ENCODE results near the gene FUZ.
A peak's percentile ranks its signal among the peaks of the same experiment; 100 is the strongest.

Gene FUZ

GRCh38 chr19:49775742-49776370, 37.2 kb downstream of the FUZ start:
- no peak for DNase-seq

- no peak for DNase-seq
Observed at GRCh38 chr19:49774969-49775368, 38.1 kb downstream of the FUZ start.

- DNase-seq, result no peak
Observed at GRCh38 chr19:49773663-49774350, 39.3 kb downstream of the FUZ start.

GRCh38 chr19:49772850-49773432, 40.2 kb downstream of the FUZ start:
- DNase-seq, result no peak

GRCh38 chr19:49771674-49772139, 41.4 kb downstream of the FUZ start:
- DNase-seq, result no peak

- DNase-seq, result no peak
Observed at GRCh38 chr19:49770529-49770928, 42.6 kb downstream of the FUZ start.

- DNase-seq, result no peak
Observed at GRCh38 chr19:49767967-49768581, 45.0 kb downstream of the FUZ start.

- DNase-seq, result no peak
Observed at GRCh38 chr19:49767381-49767780, 45.7 kb downstream of the FUZ start.

GRCh38 chr19:49766930-49767299, 46.2 kb downstream of the FUZ start, which contains the start of gene AP2A1:
TSS of gene AP2A1 (plus strand) at chr19:49767001. CDS start at chr19:49767134, 133 bp downstream.
- DNase-seq, result no peak

GRCh38 chr19:49766007-49766929, 46.8 kb downstream of the FUZ start:
- peak; percentile 100 for DNase-seq

- no peak for DNase-seq
Observed at GRCh38 chr19:49764341-49764740, 48.8 kb downstream of the FUZ start.

GRCh38 chr19:49763230-49763629, 49.9 kb downstream of the FUZ start, which contains the start of gene TSKS:
TSS of gene TSKS (minus strand) at chr19:49763306. CDS start at chr19:49763247, 59 bp downstream.
- DNase-seq, result no peak

GRCh38 chr19:49761625-49762311, 51.3 kb downstream of the FUZ start:
- DNase-seq, result no peak

GRCh38 chr19:49761249-49761624, 51.9 kb downstream of the FUZ start:
- DNase-seq, result no peak

GRCh38 chr19:49758292-49758691, 54.8 kb downstream of the FUZ start:
- DNase-seq, result no peak
